Epithelial cell of esophagus (primary cell): ENCODE data around the gene SELE.
A peak's percentile ranks its signal among the peaks of the same experiment; 100 is the strongest.
"Not testable (repeated sequence)": the region's sequence is repeated elsewhere in the genome, so short reads cannot be mapped to it uniquely, and the experiment has no call there.

ENCODE experiments used
- DNase-seq: peaks from one replicate; pipeline ENCODE4 v3.0.0; 2010; ENCODE audit warnings: low read depth
- H3K4me3 ChIP-seq: 2 replicates; pipeline ENCODE4 v1.5.1; 2011; ENCODE audit warnings: mild to moderate bottlenecking, low read length, control low read depth
- CTCF ChIP-seq: IDR thresholded peaks from 2 replicates; pipeline ENCODE4 v1.5.1; 2011; ENCODE audit warnings: low read depth, mild to moderate bottlenecking, low read length, control low read depth, inconsistent platforms; ENCODE audit not compliant: insufficient read depth; ENCODE audit errors: missing control alignments

Gene SELE

GRCh38 chr1:169724168-169724567, 9.7 kb downstream of the SELE start:
- H3K4me3 ChIP-seq, result no peak overlapping the region
- TF ChIP-seq CTCF, result no peak
- DNase-seq, result no peak

- no peak overlapping the region for H3K4me3 ChIP-seq
- no peak for TF ChIP-seq CTCF
- DNase-seq, result no peak
Measured at GRCh38 chr1:169723763-169724162, 10.1 kb downstream of the SELE start.

DNA sequence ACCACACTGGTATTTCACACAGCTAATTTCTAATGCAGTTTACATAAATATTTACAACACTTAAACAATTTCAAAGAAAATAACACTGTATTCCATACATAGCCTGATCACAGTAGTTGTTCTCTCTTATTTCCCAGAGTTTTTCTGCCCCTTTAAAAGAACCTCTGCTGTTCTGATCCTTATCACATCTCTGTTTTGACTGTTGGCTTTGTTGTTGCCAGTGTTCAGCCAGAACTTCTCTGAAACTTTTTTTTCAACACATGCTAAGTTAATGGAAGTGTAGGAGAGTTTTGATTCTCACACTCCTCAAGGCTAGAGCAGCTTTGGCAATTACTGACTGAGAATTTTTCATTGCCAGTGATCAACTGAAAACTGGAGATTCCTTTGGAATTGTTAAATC, 11.1 kb downstream of the SELE start:
- no peak for DNase-seq
- TF ChIP-seq CTCF, result no peak
- no peak overlapping the region for H3K4me3 ChIP-seq

- not testable (repeated sequence) for H3K4me3 ChIP-seq, DNase-seq
Measured at GRCh38 chr1:169715100-169715499, 18.8 kb downstream of the SELE start.

DNA sequence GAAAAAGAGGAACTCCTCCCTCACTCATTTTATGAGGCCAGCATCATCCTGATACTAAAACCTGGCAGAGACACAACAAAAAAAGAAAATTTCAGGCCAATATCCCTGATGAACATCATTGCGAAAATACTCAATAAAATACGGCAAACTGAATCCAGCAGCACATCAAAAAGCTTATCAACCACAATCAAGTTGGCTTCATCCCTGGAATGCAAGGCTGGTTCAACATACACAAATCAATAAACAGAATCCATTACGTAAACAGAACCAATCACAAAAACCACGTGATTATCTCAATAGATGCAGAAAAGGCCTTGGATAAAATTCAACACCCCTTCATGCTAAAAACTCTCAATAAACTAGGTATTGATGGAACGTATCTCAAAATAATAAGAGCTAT, 20.8 kb downstream of the SELE start:
- DNase-seq, H3K4me3 ChIP-seq: not testable (repeated sequence)

GRCh38 chr1:169712309-169712631, 21.6 kb downstream of the SELE start:
- H3K4me3 ChIP-seq, result no peak overlapping the region
- no peak for TF ChIP-seq CTCF
- DNase-seq, result no peak

GRCh38 chr1:169711469-169712308, 22.2 kb downstream of the SELE start, which contains the start of gene SELL:
TSS of gene SELL (minus strand) at chr1:169711620. CDS start at chr1:169711498, 122 bp downstream.
- peak within 1 kb of the TSS; percentile 21 for H3K4me3 ChIP-seq
- DNase-seq, result peak; percentile 79
- TF ChIP-seq CTCF, result peak; percentile 96

DNA sequence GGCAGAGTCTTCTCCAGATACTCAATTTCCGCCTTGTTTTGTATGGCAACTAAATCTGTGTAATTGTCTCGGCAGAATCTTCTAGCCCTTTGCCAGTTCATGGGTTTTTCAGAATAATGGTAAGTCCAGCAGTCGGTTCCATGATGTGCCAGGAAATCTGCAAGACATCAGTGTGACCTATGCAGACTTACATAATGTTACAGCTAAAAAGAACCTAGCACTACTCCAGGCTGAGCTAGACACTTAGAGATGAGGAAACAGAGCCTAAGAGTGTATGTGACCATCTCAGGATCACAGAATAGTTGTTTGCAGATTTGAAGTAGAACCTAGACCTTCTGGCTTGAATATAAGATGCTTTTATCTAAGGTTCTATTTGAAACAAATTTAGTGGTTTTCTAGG, 25.2 kb downstream of the SELE start:
- no peak for DNase-seq
- no peak for TF ChIP-seq CTCF
- no peak overlapping the region for H3K4me3 ChIP-seq
